Testis (tissue), 3 donors: Measurements from ENCODE around the gene TMEM244. TPM values are rescaled to one million over a fixed set of nuclear protein-coding genes. Genes with fewer than 3 reads are reported as not detected.

Source experiments
- DNase-seq: peaks from one replicate; pipeline ENCODE4 v3.0.0-alpha.2; 2019
- H3K27ac ChIP-seq, 2 donors: fragments of 200-600 bp; sonication (generic); one replicate each; pipeline ENCODE4 v1.5.1; 2019
- H3K27me3 ChIP-seq: fragments of 200-600 bp; sonication (generic); one replicate; pipeline ENCODE4 v1.5.1; 2019
- H3K36me3 ChIP-seq: fragments of 200-600 bp; sonication (generic); one replicate; pipeline ENCODE4 v1.5.1; 2017; ENCODE audit warnings: low read depth; ENCODE audit errors: missing control alignments
- H3K4me1 ChIP-seq: fragments of 200-600 bp; sonication (generic); one replicate; pipeline ENCODE4 v1.5.1; 2019
- H3K4me3 ChIP-seq, 2 donors: fragments of 200-600 bp; sonication (generic); one replicate each; pipeline ENCODE4 v1.5.1; 2017 to 2019
- H3K9me3 ChIP-seq: fragments of 200-600 bp; sonication (generic); one replicate; pipeline ENCODE4 v1.5.1; 2017
- CTCF ChIP-seq, 3 experiments: fragments of 450-650 bp in 2 of 3; fragments of 200-600 bp in 1 of 3; sonication (generic) in 1 of 3; IDR thresholded peaks; one replicate each; pipeline ENCODE4 v1.5.1; 2016 to 2019; ENCODE audit warnings: antibody characterized with exemption in 3 of 3, mild to moderate bottlenecking in 2 of 3, moderate library complexity in 1 of 3
- POLR2A ChIP-seq: fragments of 450-650 bp; IDR thresholded peaks from one replicate; pipeline ENCODE4 v1.6.1; 2017; ENCODE audit warnings: antibody characterized with exemption, mild to moderate bottlenecking, moderate library complexity
- WGBS, 2 donors: methylation state at CpG; one replicate each; pipeline ENCODE4 v1.1.5; 2018; 5-methylcytosine and 5-hydroxymethylcytosine counted together
- intact Hi-C: fragments of 100-400 bp; cut with DNase I; formaldehyde crosslinking; loops from one replicate; pipeline ENCODE4 v1.15.1; 2023; ENCODE audit warnings: low total_unique reads
- polyA plus RNA-seq: library from polyadenylated mRNA; stranded (reverse); fragments of 350-450 nt; fragmentation: Illumina TruSeq; extraction: RNeasy Lipid Tissue Mini Kit (QIAGEN cat#74804); gene quantifications from one replicate; pipeline ENCODE4 v1.2.3, GENCODE V29; 2014; ENCODE audit warnings: low read depth, low replicate concordance; ENCODE audit not compliant: insufficient read depth
- total RNA-seq, 2 donors: library from RNA; depleted of rRNA; stranded (reverse); fragments of >200 nt; gene quantifications; one replicate each; pipeline ENCODE4 v1.2.3, GENCODE V29; 2016

TMEM244 gene
- total and polyA plus RNA-seq, 3 donors from 2014 or later, result not detected

GRCh38 chr6:129902681-129903080, 41.6 kb upstream of the TMEM244 start:
- WGBS, 2 donors, result 90% methylated on average over 1 of the region's 1 CpG
- H3K4me3 ChIP-seq, result no peak overlapping the region
- no peak overlapping the region for H3K27ac ChIP-seq
- H3K36me3 ChIP-seq, result no peaks in the 10 kb centered on the region
- intact Hi-C loops, result no loop called here
- TF ChIP-seq CTCF (IDR thresholded peaks at IDR 0.05), result no peak
- TF ChIP-seq POLR2A, result no peak
- H3K27me3 ChIP-seq, result no peaks in the 10 kb centered on the region
- H3K4me1 ChIP-seq, result no peaks in the 10 kb centered on the region
- no peak for DNase-seq
- no peaks in the 10 kb centered on the region for H3K9me3 ChIP-seq

- DNase-seq, result no peak
- Histone ChIP-seq H3K27me3 (no peaks in the 10 kb centered on the region), H3K9me3 (no peaks in the 10 kb centered on the region), H3K4me3 (no peak overlapping the region), H3K36me3 (no peaks in the 10 kb centered on the region), H3K27ac (no peak overlapping the region), H3K4me1 (no peaks in the 10 kb centered on the region)
- intact Hi-C loops, result no loop called here
- TF ChIP-seq POLR2A (no peak), CTCF (IDR thresholded peaks at IDR 0.05) (no peak)
These were observed 40.8 kb upstream of the TMEM244 start for GRCh38 chr6:129901910-129902309.

DNA sequence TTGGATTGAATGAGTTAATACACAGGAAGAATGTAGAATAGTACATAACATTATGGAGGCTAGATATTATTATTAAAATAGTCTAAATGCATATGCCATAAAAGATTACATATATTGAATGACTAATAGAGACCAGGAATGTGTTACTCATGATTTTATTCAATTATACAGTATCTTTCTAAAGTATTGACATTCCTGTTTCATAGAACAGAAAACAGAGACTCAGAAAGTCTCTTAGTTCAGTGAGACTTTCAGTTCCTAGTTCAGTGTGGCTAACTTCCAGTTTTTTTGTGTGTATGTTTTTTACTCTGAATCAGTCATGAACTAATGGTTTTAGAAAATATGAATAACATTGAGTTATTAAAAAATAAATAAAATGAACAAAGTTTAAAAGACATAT, 34.6 kb upstream of the TMEM244 start:
- Histone ChIP-seq H3K4me3 (no peak overlapping the region), H3K27me3 (no peaks in the 10 kb centered on the region), H3K27ac (no peak overlapping the region), H3K4me1 (no peaks in the 10 kb centered on the region), H3K36me3 (no peaks in the 10 kb centered on the region), H3K9me3 (no peaks in the 10 kb centered on the region)
- no peak for DNase-seq
- TF ChIP-seq POLR2A (no peak), CTCF (IDR thresholded peaks at IDR 0.05) (no peak)
- intact Hi-C loops, result no loop called here

- DNase-seq, result no peak
- Histone ChIP-seq H3K27ac (no peak overlapping the region), H3K27me3 (no peaks in the 10 kb centered on the region), H3K4me3 (no peak overlapping the region), H3K9me3 (no peaks in the 10 kb centered on the region), H3K4me1 (no peaks in the 10 kb centered on the region), H3K36me3 (no peaks in the 10 kb centered on the region)
- no peak for TF ChIP-seq CTCF (IDR thresholded peaks at IDR 0.05)
- TF ChIP-seq POLR2A, result no peak
- intact Hi-C loops, result no loop called here
- 81 to 89% methylated on average over 3 of the region's 3 CpGs for WGBS, 2 donors
These were observed 33.8 kb upstream of the TMEM244 start for GRCh38 chr6:129894921-129895320.

DNA sequence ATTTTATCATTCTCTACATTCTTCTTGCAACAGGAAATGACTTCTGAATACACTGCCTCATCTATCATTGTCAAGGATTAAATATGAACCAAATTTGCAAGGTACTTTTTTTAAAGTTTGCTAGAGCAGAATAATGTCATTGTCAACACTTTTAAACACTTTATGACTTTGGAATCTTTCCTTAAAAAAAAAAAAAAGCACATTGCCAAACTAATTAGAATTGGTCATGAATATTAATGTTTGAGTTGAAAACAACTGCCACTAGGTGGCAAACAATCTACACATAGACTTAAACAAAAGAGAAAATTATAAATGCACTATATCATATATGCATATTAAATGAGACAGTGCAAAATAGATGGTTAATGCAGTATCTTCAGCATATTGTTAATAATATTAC, 32.5 kb upstream of the TMEM244 start:
- H3K27ac ChIP-seq, result no peak overlapping the region
- TF ChIP-seq POLR2A (no peak), CTCF (IDR thresholded peaks at IDR 0.05) (peak in 1 of 3 experiments; percentile 47)
- DNase-seq, result no peak
- intact Hi-C loops, result no loop called here
- H3K9me3 ChIP-seq, result no peaks in the 10 kb centered on the region
- H3K27me3 ChIP-seq, result no peaks in the 10 kb centered on the region
- no peaks in the 10 kb centered on the region for H3K4me1 ChIP-seq
- H3K4me3 ChIP-seq, result no peak overlapping the region
- H3K36me3 ChIP-seq, result no peaks in the 10 kb centered on the region
